H1 (cell line): ENCODE measurements around the gene LRRTM2. TPM values are rescaled to one million over a fixed set of nuclear protein-coding genes. Genes with fewer than 3 reads are reported as not detected.

Source experiments
- CTCF ChIA-PET: fragments of 300-600 bp; sonication (Branson Sonifier 250); formaldehyde crosslinking; loops from one replicate; lab custom pipeline; 2021; ENCODE audit not compliant: partially characterized antibody; lab: Charles Lee
- POLR2A ChIA-PET: fragments of 300-600 bp; sonication (Branson Sonifier 250); formaldehyde crosslinking; loops from one replicate; lab custom pipeline; 2021; ENCODE audit warnings: inconsistent platforms; ENCODE audit not compliant: partially characterized antibody; lab: Charles Lee
- DNase-seq, 2 experiments: peaks; one replicate each; pipeline versions ENCODE4 v3.0.0 to v3.0.0-alpha.2; 2010 to 2022; ENCODE audit warnings: low spot score in 2 of 2, low read depth in 1 of 2, mixed read lengths in 1 of 2
- FAIRE-seq: peaks from 2 replicates; lab custom pipeline; 2011; peaks lifted over from hg19 to GRCh38; lab: Jason Lieb, UNC
- H2AFZ ChIP-seq: 2 replicates; pipeline ENCODE4 v1.8.1; 2012; ENCODE audit warnings: low read length, inconsistent platforms
- H2AK5ac ChIP-seq: 2 replicates; pipeline ENCODE4 v1.6.1; 2013; ENCODE audit warnings: low read depth, low read length
- H2BK120ac ChIP-seq: replicated peaks from 2 replicates; pipeline ENCODE3; 2013; ENCODE audit warnings: low read depth, low read length, inconsistent platforms
- H2BK12ac ChIP-seq: 2 replicates; pipeline ENCODE4 v1.6.1; 2013; ENCODE audit warnings: low read depth, low read length
- H2BK15ac ChIP-seq: 2 replicates; pipeline ENCODE4 v1.6.1; 2013; ENCODE audit warnings: low read length
- H2BK20ac ChIP-seq: 2 replicates; pipeline ENCODE4 v1.6.1; 2013; ENCODE audit warnings: low read length
- H2BK5ac ChIP-seq: 2 replicates; pipeline ENCODE4 v1.6.1; 2013; ENCODE audit warnings: low read depth, low read length
- H3K14ac ChIP-seq: 2 replicates; pipeline ENCODE4 v1.6.1; 2013; ENCODE audit warnings: inconsistent platforms; ENCODE audit not compliant: insufficient read length
- H3K18ac ChIP-seq: 2 replicates; pipeline ENCODE4 v1.6.1; 2013; ENCODE audit warnings: low read length; ENCODE audit errors: extremely low read depth
- H3K23ac ChIP-seq: 2 replicates; pipeline ENCODE4 v1.6.1; 2013; ENCODE audit warnings: inconsistent platforms; ENCODE audit not compliant: insufficient read length
- H3K23me2 ChIP-seq: 2 replicates; pipeline ENCODE4 v1.6.1; 2013; ENCODE audit warnings: low read depth, low read length
- H3K27ac ChIP-seq: 2 replicates; pipeline ENCODE4 v1.6.1; 2011; ENCODE audit warnings: low read depth, low read length, inconsistent platforms
- H3K27me3 ChIP-seq, 4 experiments: replicated peaks in 1 of 4; 1 replicate in 1 of 4; 2 replicates in 3 of 4; pipeline versions ENCODE4 v1.6.1 to v1.8.1; 2011 to 2013; ENCODE audit warnings: low read length in 3 of 4, mild to moderate bottlenecking in 3 of 4, inconsistent platforms in 2 of 4, mixed read lengths in 2 of 4, moderate library complexity in 1 of 4; ENCODE audit not compliant: control insufficient read depth in 3 of 4, insufficient read depth in 3 of 4; ENCODE audit errors: extremely low read depth in 1 of 4
- H3K36me3 ChIP-seq, 4 experiments: 2 replicates each; pipeline versions ENCODE4 v1.6.1 to v1.8.1; 2011 to 2013; ENCODE audit warnings: mild to moderate bottlenecking in 4 of 4, low read length in 3 of 4, moderate library complexity in 2 of 4, control low read depth in 1 of 4, inconsistent platforms in 1 of 4; ENCODE audit not compliant: insufficient read depth in 4 of 4, control insufficient read depth in 2 of 4
- H3K4ac ChIP-seq: replicated peaks from 2 replicates; pipeline ENCODE3; 2013; ENCODE audit warnings: low read length, low read depth, mixed read lengths, inconsistent platforms; ENCODE audit not compliant: insufficient read length
- H3K4me1 ChIP-seq, 4 experiments: replicated peaks in 1 of 4; 1 replicate in 1 of 4; 2 replicates in 3 of 4; pipeline versions ENCODE4 v1.6.1 to v1.8.1; 2011 to 2013; ENCODE audit warnings: low read length in 3 of 4, inconsistent platforms in 2 of 4, mixed read lengths in 1 of 4; ENCODE audit not compliant: insufficient read depth in 4 of 4, control insufficient read depth in 3 of 4
- H3K4me2 ChIP-seq, 2 experiments: 2 replicates each; pipeline versions ENCODE4 v1.6.1 to v1.8.1; 2011 to 2013; ENCODE audit warnings: low read depth in 2 of 2, low read length in 2 of 2, control low read depth in 1 of 2, inconsistent platforms in 1 of 2, mild to moderate bottlenecking in 1 of 2; ENCODE audit not compliant: insufficient read depth in 1 of 2
- H3K4me3 ChIP-seq, 4 experiments: fragments of 200-600, 300-600 bp in 1 of 4; sonication (generic), shearing (Covaris generic), sonication (Bioruptor Twin) in 1 of 4; 2 replicates each; pipeline versions ENCODE4 v1.5.1 to v1.8.1; 2011 to 2016; ENCODE audit warnings: low read length in 4 of 4, low read depth in 3 of 4, control low read depth in 2 of 4, inconsistent platforms in 2 of 4, mild to moderate bottlenecking in 2 of 4, mixed read lengths in 1 of 4, moderate library complexity in 1 of 4; ENCODE audit not compliant: insufficient read depth in 2 of 4; ENCODE audit errors: extremely low read depth in 1 of 4
- H3K56ac ChIP-seq: replicated peaks from 2 replicates; pipeline ENCODE3; 2013; ENCODE audit warnings: low read depth, mild to moderate bottlenecking, mixed read lengths, low read length, inconsistent platforms; ENCODE audit not compliant: insufficient read length
- H3K79me1 ChIP-seq: 2 replicates; pipeline ENCODE4 v1.6.1; 2013; ENCODE audit warnings: low read depth, low read length, control low read depth
- H3K79me2 ChIP-seq, 2 experiments: 2 replicates each; pipeline versions ENCODE4 v1.6.1 to v1.8.1; 2012 to 2013; ENCODE audit warnings: low read length in 2 of 2, mild to moderate bottlenecking in 2 of 2, inconsistent platforms in 1 of 2; ENCODE audit not compliant: insufficient read depth in 2 of 2, control insufficient read depth in 1 of 2
- H3K9ac ChIP-seq, 4 experiments: replicated peaks in 1 of 4; 1 replicate in 1 of 4; 2 replicates in 3 of 4; pipeline versions ENCODE4 v1.6.1 to v1.8.1; 2011 to 2013; ENCODE audit warnings: low read depth in 3 of 4, low read length in 3 of 4, control low read depth in 2 of 4, mild to moderate bottlenecking in 2 of 4, moderate library complexity in 2 of 4, inconsistent platforms in 1 of 4; ENCODE audit errors: extremely low read depth in 1 of 4
- H3K9me3 ChIP-seq, 2 experiments: 2 replicates each; pipeline versions ENCODE4 v1.6.1 to v1.8.1; 2012 to 2013; ENCODE audit warnings: mild to moderate bottlenecking in 2 of 2, moderate library complexity in 2 of 2, control low read depth in 1 of 2, inconsistent platforms in 1 of 2, low read depth in 1 of 2, low read length in 1 of 2, mixed read lengths in 1 of 2; ENCODE audit not compliant: insufficient read depth in 2 of 2
- H4K20me1 ChIP-seq, 2 experiments: replicated peaks in 1 of 2; 2 replicates each; pipeline versions ENCODE3 to v1.8.1; 2011 to 2013; ENCODE audit warnings: inconsistent platforms in 2 of 2, low read length in 2 of 2, mild to moderate bottlenecking in 1 of 2; ENCODE audit not compliant: insufficient read depth in 2 of 2, control insufficient read depth in 1 of 2
- H4K5ac ChIP-seq: 2 replicates; pipeline ENCODE4 v1.6.1; 2013; ENCODE audit warnings: low read length, low read depth, mixed read lengths, inconsistent platforms; ENCODE audit not compliant: insufficient read length
- H4K8ac ChIP-seq: 2 replicates; pipeline ENCODE4 v1.8.0; 2013; ENCODE audit warnings: mild to moderate bottlenecking, moderate library complexity, low read length, inconsistent platforms; ENCODE audit not compliant: insufficient read depth; ENCODE audit errors: extremely low read depth
- H4K91ac ChIP-seq: replicated peaks from 2 replicates; pipeline ENCODE3; 2013; ENCODE audit warnings: low read length, mixed read lengths, inconsistent platforms; ENCODE audit not compliant: insufficient read length
- ASH2L ChIP-seq: fragments of 200-600, 300-600 bp; sonication (generic); IDR thresholded peaks from one replicate; pipeline ENCODE4 v1.7.1; 2017; ENCODE audit warnings: low read length
- TCF12 ChIP-seq: IDR thresholded peaks from 2 replicates; pipeline ENCODE4 v1.6.1; 2011; ENCODE audit warnings: low read depth, mild to moderate bottlenecking, low read length
- WGBS, 2 experiments: shearing (Covaris generic) in 1 of 2; methylation state at CpG; one replicate each; pipeline versions ENCODE4 v1.1.6 to v1.1.7; 2013 to 2015; ENCODE audit warnings: low lambda C conversion rate in 2 of 2, mixed read lengths in 2 of 2, inconsistent platforms in 1 of 2, low coverage in 1 of 2, missing lambda C conversion rate in 1 of 2; ENCODE audit not compliant: insufficient replicate concordance in 2 of 2, insufficient coverage in 1 of 2, insufficient read length in 1 of 2; ENCODE audit errors: extremely low coverage in 1 of 2, missing lambda C conversion rate in 1 of 2; 5-methylcytosine and 5-hydroxymethylcytosine counted together
- polyA plus RNA-seq, 7 experiments: library from polyadenylated mRNA; depleted of rRNA in 3 of 7; stranded (reverse) in 5 of 7; unstranded in 2 of 7; fragments of >200 nt in 5 of 7; fragments of 200-250 nt in 2 of 7; gene quantifications; 1 replicate in 5 of 7; 2 replicates in 1 of 7; 4 replicates in 1 of 7; pipeline versions ENCODE4 v1.2.1 to v1.2.3, GENCODE V29; 2011 to 2013; ENCODE audit warnings: missing spikeins in 2 of 7, mixed read lengths in 2 of 7
- total RNA-seq: library from RNA; stranded (reverse); fragmentation: NEBNext Ultra II Directional; extraction: Animal tissue kit (Norgen Biotek cat#: 25700); gene quantifications from 2 replicates; pipeline ENCODE4 v1.2.1, GENCODE V29; 2021

The LRRTM2 gene
- total and polyA plus RNA-seq, 2 of the 8 experiments (the other 6 are each of a cell fraction or from before 2014, with no cell fraction given), result not detected

- Histone ChIP-seq H2AK5ac (no peak overlapping the region), H3K14ac (no peak overlapping the region), H4K91ac (no peak overlapping the region), H4K20me1 (peaks cover 0 to 1% of the 10 kb centered on the region in 2 experiments), H2AFZ (no peak overlapping the region), H3K4me3 (no peak overlapping the region), H3K23ac (no peak overlapping the region), H4K5ac (no peak overlapping the region), H3K4me1 (peaks cover 0 to 14% (median 10%) of the 10 kb centered on the region in 4 experiments; a peak in 4 of 7 replicates), H3K56ac (no peak overlapping the region), H3K9me3 (peaks cover 0 to 7% of the 10 kb centered on the region in 2 experiments; a peak in 1 of 4 replicates), H4K8ac (no peak overlapping the region), H3K18ac (no peak overlapping the region), H3K27me3 (no peaks in the 10 kb centered on the region), H2BK120ac (no peak overlapping the region), H3K23me2 (no peaks in the 10 kb centered on the region), H2BK20ac (no peak overlapping the region), H2BK5ac (no peak overlapping the region), H3K4me2 (no peak overlapping the region), H3K9ac (no peak overlapping the region), H3K36me3 (peaks cover 0 to 8% (median 2%) of the 10 kb centered on the region in 4 experiments; a peak in 5 of 8 replicates), H3K4ac (no peak overlapping the region), H2BK12ac (no peak overlapping the region; the same call in 1 of the 2 replicates), H3K27ac (no peak overlapping the region), H2BK15ac (no peak overlapping the region), H3K79me2 (peaks cover 0 to 59% of the 10 kb centered on the region in 2 experiments; a peak in 3 of 4 replicates), H3K79me1 (no peaks in the 10 kb centered on the region)
- DNase-seq (no peak), FAIRE-seq (no peak)
- CTCF ChIA-PET, result interaction anchor here (0.8 to 1.2 kb wide), 5 partner anchors 10 to 50 kb away, joined by 3 to 7 read pairs (median 3); no protein-coding TSS in a partner anchor
- TF ChIP-seq ASH2L (no peak), TCF12 (no peak)
- WGBS, 2 experiments, result 89% methylated on average over 1 of the region's 1 CpG; no CpG with 5 or more reads in 1 of the 2 experiments
- POLR2A ChIA-PET, result interaction anchor here (1.0 to 1.2 kb wide), 2 partner anchors 9 kb away, joined by 3 read pairs; partner anchors contain the start of gene LRRTM2
These were observed 8.1 kb downstream of the LRRTM2 start for GRCh38 chr5:138867011-138867410.
